B cell (primary cell): ENCODE results near the gene SRGAP1. TPM values are rescaled to one million over a fixed set of nuclear protein-coding genes. Genes with fewer than 3 reads are reported as not detected.

ENCODE experiments used
- ATAC-seq: fragments of 200-7000 bp; cut with Tn5 transposase; one replicate; pipeline ENCODE4 v1.10.0; 2021; ENCODE audit warnings: low read depth, mild to moderate bottlenecking, moderate number of reproducible peaks, moderate library complexity
- CTCF ChIA-PET: fragments of 350-600 bp; sonication (Branson Sonifier 250); formaldehyde crosslinking; loops from one replicate; lab custom pipeline; 2021; ENCODE audit warnings: antibody characterized with exemption, inconsistent platforms; lab: Charles Lee
- POLR2A ChIA-PET: fragments of 350-600 bp; sonication (Branson Sonifier 250); formaldehyde crosslinking; loops from one replicate; lab custom pipeline; 2021; ENCODE audit warnings: antibody characterized with exemption; lab: Charles Lee
- DNase-seq: peaks from one replicate; pipeline ENCODE4 v3.0.0; 2013
- H2AFZ ChIP-seq: 2 replicates; pipeline ENCODE4 v1.6.1; 2012; ENCODE audit warnings: mild to moderate bottlenecking, low read depth, low read length; ENCODE audit not compliant: insufficient read depth, poor library complexity, severe bottlenecking
- H3K27ac ChIP-seq, 2 donors: 1 replicate in 1 of 2; 2 replicates in 1 of 2; pipeline ENCODE4 v1.5.1; 2012 to 2013; ENCODE audit warnings: low read length in 2 of 2, mild to moderate bottlenecking in 2 of 2, moderate library complexity in 1 of 2
- H3K27me3 ChIP-seq, 4 experiments: fragments of 200-600 bp in 1 of 4; sonication (generic) in 1 of 4; replicated peaks in 1 of 4; 1 replicate in 2 of 4; 2 replicates in 2 of 4; pipeline versions ENCODE4 v1.6.1 to v1.7.0; 2013 to 2016; ENCODE audit warnings: low read length in 3 of 4, mild to moderate bottlenecking in 2 of 4, mixed read lengths in 1 of 4, moderate library complexity in 1 of 4; ENCODE audit not compliant: insufficient read depth in 4 of 4, control insufficient read depth in 3 of 4; ENCODE audit errors: control extremely low read depth in 1 of 4
- H3K36me3 ChIP-seq, 2 experiments: replicated peaks in 1 of 2; 1 replicate in 1 of 2; 2 replicates in 1 of 2; pipeline versions ENCODE4 v1.6.1 to v1.7.1; 2013; ENCODE audit warnings: low read length in 1 of 2; ENCODE audit not compliant: insufficient read depth in 2 of 2, control insufficient read depth in 1 of 2; ENCODE audit errors: control extremely low read depth in 1 of 2, extremely low read depth in 1 of 2
- H3K4me1 ChIP-seq, 2 donors: fragments of 200-600 bp in 1 of 2; sonication (generic) in 1 of 2; 1 replicate in 1 of 2; 2 replicates in 1 of 2; pipeline versions ENCODE4 v1.5.1 to v1.6.1; 2013 to 2017; ENCODE audit warnings: low read length in 2 of 2; ENCODE audit not compliant: control insufficient read depth in 2 of 2, insufficient read depth in 2 of 2
- H3K4me2 ChIP-seq: replicated peaks from 2 replicates; pipeline ENCODE3; 2012; ENCODE audit warnings: mild to moderate bottlenecking, low read depth, low read length; ENCODE audit not compliant: poor library complexity, severe bottlenecking
- H3K4me3 ChIP-seq, 5 experiments: fragments of 200-600 bp in 1 of 5; sonication (generic) in 1 of 5; 1 replicate in 3 of 5; 2 replicates in 2 of 5; pipeline versions ENCODE4 v1.5.1 to v1.7.0; 2011 to 2016; ENCODE audit warnings: low read length in 4 of 5, mild to moderate bottlenecking in 4 of 5, low read depth in 2 of 5, control low read depth in 1 of 5, moderate library complexity in 1 of 5; ENCODE audit not compliant: insufficient read depth in 1 of 5; ENCODE audit errors: control extremely low read depth in 1 of 5, extremely low read depth in 1 of 5
- H3K79me2 ChIP-seq: fragments of 200-600 bp; sonication (generic); one replicate; pipeline ENCODE4 v1.6.0; 2016; ENCODE audit warnings: low read length; ENCODE audit not compliant: control insufficient read depth, insufficient read depth
- H3K9ac ChIP-seq: fragments of 200-600 bp; sonication (generic); 2 replicates; pipeline ENCODE4 v1.6.1; 2017; ENCODE audit warnings: mild to moderate bottlenecking, low read length, moderate library complexity
- H3K9me3 ChIP-seq, 3 donors: one replicate each; pipeline versions ENCODE4 v1.6.1 to v1.7.1; 2013; ENCODE audit warnings: low read length in 2 of 3; ENCODE audit not compliant: control insufficient read depth in 2 of 3, insufficient read depth in 1 of 3; ENCODE audit errors: control extremely low read depth in 1 of 3
- H4K20me1 ChIP-seq: 2 replicates; pipeline ENCODE4 v1.6.0; 2012; ENCODE audit warnings: mild to moderate bottlenecking, low read length; ENCODE audit not compliant: insufficient read depth, control insufficient read depth, poor library complexity, severe bottlenecking
- H3K27ac Mint-ChIP-seq: one replicate; pipeline ENCODE4 v1.8.0; 2021; ENCODE audit warnings: mixed read lengths
- H3K27me3 Mint-ChIP-seq: one replicate; pipeline ENCODE4 v1.8.0; 2021; ENCODE audit warnings: mixed read lengths
- H3K4me1 Mint-ChIP-seq: one replicate; pipeline ENCODE4 v1.8.0; 2021; ENCODE audit warnings: mixed read lengths
- H3K4me3 Mint-ChIP-seq: one replicate; pipeline ENCODE4 v1.8.0; 2021; ENCODE audit warnings: mixed read lengths
- H3K9me3 Mint-ChIP-seq: one replicate; pipeline ENCODE4 v1.8.0; 2022; ENCODE audit warnings: mixed read lengths; ENCODE audit not compliant: insufficient read depth
- EZH2 ChIP-seq: IDR thresholded peaks from 2 replicates; pipeline ENCODE4 v1.6.1; 2012; ENCODE audit warnings: borderline replicate concordance, low read depth, mild to moderate bottlenecking, moderate library complexity, low read length; ENCODE audit not compliant: insufficient read depth, poor library complexity, severe bottlenecking
- WGBS: methylation state at CpG from one replicate; pipeline ENCODE4 v1.1.5; 2013; ENCODE audit warnings: missing lambda C conversion rate; ENCODE audit not compliant: insufficient coverage; 5-methylcytosine and 5-hydroxymethylcytosine counted together
- intact Hi-C: fragments of 100-400 bp; cut with micrococcal nuclease; formaldehyde crosslinking; loops from one replicate; pipeline ENCODE4 v1.10.0; 2022
- polyA plus RNA-seq: library from polyadenylated mRNA; depleted of rRNA; stranded (reverse); fragments of >200 nt; gene quantifications from 2 replicates; pipeline ENCODE4 v1.2.3, GENCODE V29; 2012
- total RNA-seq, 2 donors: library from RNA; stranded (reverse); fragments of 120-200 nt in 1 of 2; gene quantifications; 1 replicate in 1 of 2; 2 replicates in 1 of 2; pipeline versions ENCODE4 v1.2.3 to v1.2.4, GENCODE V29; 2013 to 2022
- TF ChIP-seq, protein P1 (sequence below): fragments of 200-600 bp; IDR thresholded peaks from one replicate; pipeline ENCODE4 v1.8.0; 2022; ENCODE audit warnings: antibody characterized with exemption, mild to moderate bottlenecking

Gene SRGAP1
- total and polyA plus RNA-seq, 2 donors (not counting 1 experiment from before 2014, with no cell fraction given): under 0.01 to 0.22 TPM

DNA sequence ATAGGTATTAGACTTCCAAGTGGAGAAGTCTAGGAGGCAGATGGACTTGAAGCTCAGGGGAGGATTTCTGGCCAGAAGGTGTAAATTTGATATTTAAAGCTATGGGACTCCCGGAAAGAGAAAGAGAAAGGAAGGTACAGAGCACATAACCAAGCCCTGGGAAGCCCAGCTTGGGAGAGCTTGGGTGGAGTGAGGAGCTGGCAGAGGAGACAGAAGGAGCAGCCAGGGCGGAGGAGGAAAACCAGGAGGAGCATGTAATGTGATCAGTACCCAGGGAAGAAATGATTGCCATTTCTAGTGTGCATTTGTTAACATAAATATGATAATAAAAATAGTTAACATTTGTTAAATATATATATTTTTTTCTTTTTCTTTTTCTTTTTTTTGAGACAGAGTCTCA lies 310.2 kb downstream of the SRGAP1 start:
- no peak for ATAC-seq
- Histone ChIP-seq H3K4me2 (no peak overlapping the region), H3K9ac (no peak overlapping the region), H4K20me1 (no peaks in the 10 kb centered on the region), H3K27ac (no peak overlapping the region), H3K4me3 (no peak overlapping the region), H3K9me3 (no peaks in the 10 kb centered on the region), H3K27me3 (no peaks in the 10 kb centered on the region), H3K79me2 (no peaks in the 10 kb centered on the region), H3K4me1 (no peaks in the 10 kb centered on the region), H2AFZ (no peak overlapping the region), H3K36me3 (no peaks in the 10 kb centered on the region)
- intact Hi-C loops: no loop called here
- Mint-ChIP-seq H3K27me3 (no peaks in the 10 kb centered on the region), H3K4me3 (no peak overlapping the region), H3K4me1 (no peaks in the 10 kb centered on the region), H3K27ac (no peak overlapping the region), H3K9me3 (no peaks in the 10 kb centered on the region)
- CTCF ChIA-PET: no interaction called here
- WGBS: 75% methylated on average over 1 of the region's 2 CpGs
- TF ChIP-seq, protein P1, sequence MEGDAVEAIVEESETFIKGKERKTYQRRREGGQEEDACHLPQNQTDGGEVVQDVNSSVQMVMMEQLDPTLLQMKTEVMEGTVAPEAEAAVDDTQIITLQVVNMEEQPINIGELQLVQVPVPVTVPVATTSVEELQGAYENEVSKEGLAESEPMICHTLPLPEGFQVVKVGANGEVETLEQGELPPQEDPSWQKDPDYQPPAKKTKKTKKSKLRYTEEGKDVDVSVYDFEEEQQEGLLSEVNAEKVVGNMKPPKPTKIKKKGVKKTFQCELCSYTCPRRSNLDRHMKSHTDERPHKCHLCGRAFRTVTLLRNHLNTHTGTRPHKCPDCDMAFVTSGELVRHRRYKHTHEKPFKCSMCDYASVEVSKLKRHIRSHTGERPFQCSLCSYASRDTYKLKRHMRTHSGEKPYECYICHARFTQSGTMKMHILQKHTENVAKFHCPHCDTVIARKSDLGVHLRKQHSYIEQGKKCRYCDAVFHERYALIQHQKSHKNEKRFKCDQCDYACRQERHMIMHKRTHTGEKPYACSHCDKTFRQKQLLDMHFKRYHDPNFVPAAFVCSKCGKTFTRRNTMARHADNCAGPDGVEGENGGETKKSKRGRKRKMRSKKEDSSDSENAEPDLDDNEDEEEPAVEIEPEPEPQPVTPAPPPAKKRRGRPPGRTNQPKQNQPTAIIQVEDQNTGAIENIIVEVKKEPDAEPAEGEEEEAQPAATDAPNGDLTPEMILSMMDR: no peak
- TF ChIP-seq EZH2: no peak
- POLR2A ChIA-PET: no interaction called here
- no peak for DNase-seq

DNA sequence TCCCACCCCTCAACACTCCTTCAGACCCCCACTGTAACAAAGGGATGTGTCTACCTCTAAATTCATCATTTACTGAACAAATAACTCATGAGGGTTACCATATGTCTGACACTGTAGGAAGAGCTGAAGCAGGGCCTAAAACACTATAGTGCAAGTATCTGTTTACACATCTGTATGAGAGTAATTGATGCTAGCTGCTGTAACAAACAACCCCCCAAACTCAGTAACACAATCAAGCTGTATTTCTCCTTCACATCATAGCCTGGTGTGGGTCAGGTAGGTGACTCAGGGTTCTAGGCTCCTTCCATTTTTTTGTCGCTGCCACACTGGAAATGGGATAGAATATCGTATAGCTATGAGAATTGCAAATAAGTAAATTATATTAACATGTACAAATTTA lies 312.6 kb downstream of the SRGAP1 start:
- Mint-ChIP-seq H3K4me1 (no peaks in the 10 kb centered on the region), H3K27me3 (no peaks in the 10 kb centered on the region), H3K9me3 (no peaks in the 10 kb centered on the region), H3K4me3 (no peak overlapping the region), H3K27ac (no peak overlapping the region)
- POLR2A ChIA-PET: no interaction called here
- no peak overlapping the region for H3K4me3 ChIP-seq
- no peak for ATAC-seq
- H3K27ac ChIP-seq: no peak overlapping the region
- no peaks in the 10 kb centered on the region for H3K9me3 ChIP-seq
- no peaks in the 10 kb centered on the region for H3K36me3 ChIP-seq
- H2AFZ ChIP-seq: no peak overlapping the region
- WGBS: no CpG with 5 or more reads among the region's 2 CpGs
- DNase-seq: no peak
- intact Hi-C loops: no loop called here
- no peak overlapping the region for H3K9ac ChIP-seq
- TF ChIP-seq, protein P1: no peak
- no peak for TF ChIP-seq EZH2
- no peak overlapping the region for H3K4me2 ChIP-seq
- H3K27me3 ChIP-seq: no peaks in the 10 kb centered on the region
- CTCF ChIA-PET: no interaction called here
- H3K79me2 ChIP-seq: no peaks in the 10 kb centered on the region
- H4K20me1 ChIP-seq: no peaks in the 10 kb centered on the region
- no peaks in the 10 kb centered on the region for H3K4me1 ChIP-seq
